A549 (cell line): ENCODE measurements around the gene DGKH.
A peak's percentile ranks its signal among the peaks of the same experiment; 100 is the strongest.

Experiments used
- BHLHE40 ChIP-seq: IDR thresholded peaks from 2 replicates; pipeline ENCODE4 v1.6.1; 2012; ENCODE audit warnings: low read depth, low read length, inconsistent platforms
- CHD2 ChIP-seq: fragments of 150-350 bp; IDR thresholded peaks from 2 replicates; pipeline ENCODE4 v1.6.1; 2014; ENCODE audit warnings: low read length; ENCODE audit not compliant: partially characterized antibody
- CTCF ChIP-seq: fragments of >200 bp; sonication (Bioruptor Twin); formaldehyde crosslinking; IDR thresholded peaks from 3 replicates; pipeline ENCODE4 v1.5.1; 2016
- MYC ChIP-seq: IDR thresholded peaks from 2 replicates; pipeline ENCODE4 v1.6.1; 2012; ENCODE audit warnings: mild to moderate bottlenecking, inconsistent platforms, low read length, improper control_type of control experiment, borderline replicate concordance
- RAD21 ChIP-seq, 2 experiments: fragments of >200 bp in 1 of 2; sonication (Bioruptor Twin) in 1 of 2; formaldehyde crosslinking in 1 of 2; IDR thresholded peaks in 1 of 2; conservative IDR thresholded peaks in 1 of 2; 2 replicates in 1 of 2; 3 replicates in 1 of 2; pipeline ENCODE4 v1.6.1; 2012 to 2018; ENCODE audit warnings: inconsistent platforms in 1 of 2

- no peak; the same call in 2 of the 3 replicates for TF ChIP-seq CTCF
- no peak for TF ChIP-seq MYC
- TF ChIP-seq BHLHE40: 0 out of 2 replicates have a peak, but pooled peaks have one; percentile 14
- no peak; a peak in 1 of 5 replicates for TF ChIP-seq RAD21 (conservative IDR thresholded peaks at IDR 0.05 in 1 of 2, IDR thresholded peaks at IDR 0.05 in 1 of 2)
- no peak for TF ChIP-seq CHD2
Observed at GRCh38 chr13:42039946-42040729, 8.3 kb upstream of the DGKH start.
